OCI-LY3 (cell line): ENCODE results near the gene CPM.

Experiments
- H2AFZ ChIP-seq: fragments of 200-600, 300-600 bp; shearing (Covaris generic); 2 replicates; pipeline ENCODE4 v1.6.0; 2014; ENCODE audit warnings: antibody characterized with exemption, low read depth, low read length
- H3K27ac ChIP-seq: fragments of 200-600, 300-600 bp; sonication (generic); 2 replicates; pipeline ENCODE4 v1.5.1; 2014; ENCODE audit warnings: mild to moderate bottlenecking, low read length, moderate library complexity, mixed read lengths
- H3K27me3 ChIP-seq: fragments of 200-600, 300-600 bp; sonication (generic); 2 replicates; pipeline ENCODE4 v1.6.1; 2014; ENCODE audit warnings: low read depth, low read length, mixed read lengths
- H3K36me3 ChIP-seq: fragments of 200-600, 300-600 bp; sonication (generic); replicated peaks from 2 replicates; pipeline ENCODE3; 2014; ENCODE audit warnings: low read depth, low read length, mixed read lengths
- H3K4me1 ChIP-seq: fragments of 300-600, 200-600 bp; sonication (generic); 2 replicates; pipeline ENCODE4 v1.6.1; 2014; ENCODE audit warnings: low read length, mixed read lengths
- H3K4me2 ChIP-seq: fragments of 200-600, 300-600 bp; sonication (generic); 2 replicates; pipeline ENCODE4 v1.6.1; 2014; ENCODE audit warnings: low read length, mixed read lengths
- H3K4me3 ChIP-seq: fragments of 300-600, 200-600 bp; sonication (generic); 2 replicates; pipeline ENCODE4 v1.5.1; 2014; ENCODE audit warnings: antibody characterized with exemption, mild to moderate bottlenecking, low read length, moderate library complexity
- H3K79me2 ChIP-seq: fragments of 300-600, 200-600 bp; shearing (Covaris generic); 2 replicates; pipeline ENCODE4 v1.6.1; 2014; ENCODE audit warnings: mild to moderate bottlenecking, low read length, mixed read lengths
- H3K9ac ChIP-seq: fragments of 300-600, 200-600 bp; shearing (Covaris generic); 2 replicates; pipeline ENCODE4 v1.6.0; 2014; ENCODE audit warnings: mild to moderate bottlenecking, low read length, moderate library complexity
- H3K9me3 ChIP-seq: fragments of 200-600, 300-600 bp; shearing (Covaris generic); 2 replicates; pipeline ENCODE4 v1.6.1; 2014; ENCODE audit warnings: low read length, mixed read lengths; ENCODE audit not compliant: insufficient read depth
- H4K20me1 ChIP-seq: fragments of 200-600, 300-600 bp; sonication (generic); 2 replicates; pipeline ENCODE4 v1.6.1; 2016; ENCODE audit warnings: low read length, mixed read lengths; ENCODE audit not compliant: insufficient read depth
- EZH2phosphoT487 ChIP-seq: fragments of 200-600 bp; shearing (Covaris generic); IDR thresholded peaks from 2 replicates; pipeline ENCODE4 v1.6.1; 2018; ENCODE audit warnings: antibody characterized with exemption, mixed run types, low read depth
- TF ChIP-seq, protein P1 (sequence below): fragments of 200-600, 300-600 bp; sonication (generic); IDR thresholded peaks from 2 replicates; pipeline ENCODE4 v1.5.1; 2014; ENCODE audit warnings: antibody characterized with exemption, low read length, low read depth

The CPM gene

DNA sequence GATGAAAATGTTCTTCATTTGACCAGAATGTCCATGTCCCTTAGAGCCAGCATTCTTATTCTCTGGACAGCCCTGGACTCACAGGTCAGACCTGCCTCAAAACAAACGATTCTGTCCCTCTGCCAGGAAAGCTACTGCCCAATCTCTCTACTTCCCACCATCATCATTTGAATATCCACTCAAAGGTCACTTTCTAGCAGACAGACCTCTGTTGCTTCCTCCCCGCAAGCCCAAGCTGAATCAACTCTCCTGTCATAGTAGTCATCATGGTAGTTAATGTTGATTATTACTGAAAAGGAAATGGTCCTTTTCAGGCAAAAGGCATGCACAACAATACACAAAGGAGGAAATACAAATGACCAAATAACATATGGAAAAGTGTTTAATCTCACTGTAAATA, 39.6 kb upstream of the CPM start:
- H3K9ac ChIP-seq = no peak overlapping the region
- no peaks in the 10 kb centered on the region for H3K9me3 ChIP-seq
- TF ChIP-seq EZH2phosphoT487 = no peak
- TF ChIP-seq, protein P1, sequence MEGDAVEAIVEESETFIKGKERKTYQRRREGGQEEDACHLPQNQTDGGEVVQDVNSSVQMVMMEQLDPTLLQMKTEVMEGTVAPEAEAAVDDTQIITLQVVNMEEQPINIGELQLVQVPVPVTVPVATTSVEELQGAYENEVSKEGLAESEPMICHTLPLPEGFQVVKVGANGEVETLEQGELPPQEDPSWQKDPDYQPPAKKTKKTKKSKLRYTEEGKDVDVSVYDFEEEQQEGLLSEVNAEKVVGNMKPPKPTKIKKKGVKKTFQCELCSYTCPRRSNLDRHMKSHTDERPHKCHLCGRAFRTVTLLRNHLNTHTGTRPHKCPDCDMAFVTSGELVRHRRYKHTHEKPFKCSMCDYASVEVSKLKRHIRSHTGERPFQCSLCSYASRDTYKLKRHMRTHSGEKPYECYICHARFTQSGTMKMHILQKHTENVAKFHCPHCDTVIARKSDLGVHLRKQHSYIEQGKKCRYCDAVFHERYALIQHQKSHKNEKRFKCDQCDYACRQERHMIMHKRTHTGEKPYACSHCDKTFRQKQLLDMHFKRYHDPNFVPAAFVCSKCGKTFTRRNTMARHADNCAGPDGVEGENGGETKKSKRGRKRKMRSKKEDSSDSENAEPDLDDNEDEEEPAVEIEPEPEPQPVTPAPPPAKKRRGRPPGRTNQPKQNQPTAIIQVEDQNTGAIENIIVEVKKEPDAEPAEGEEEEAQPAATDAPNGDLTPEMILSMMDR = no peak
- no peaks in the 10 kb centered on the region for H3K79me2 ChIP-seq
- no peak overlapping the region for H3K4me3 ChIP-seq
- H3K27me3 ChIP-seq = no peaks in the 10 kb centered on the region
- H2AFZ ChIP-seq = 0 out of 2 replicates have a peak overlapping the region, but pooled peaks have one; percentile 20
- no peaks in the 10 kb centered on the region for H4K20me1 ChIP-seq
- H3K4me1 ChIP-seq = peaks cover 15% of the 10 kb centered on the region
- H3K36me3 ChIP-seq = no peaks in the 10 kb centered on the region
- no peak overlapping the region for H3K27ac ChIP-seq
- H3K4me2 ChIP-seq = no peak overlapping the region

DNA sequence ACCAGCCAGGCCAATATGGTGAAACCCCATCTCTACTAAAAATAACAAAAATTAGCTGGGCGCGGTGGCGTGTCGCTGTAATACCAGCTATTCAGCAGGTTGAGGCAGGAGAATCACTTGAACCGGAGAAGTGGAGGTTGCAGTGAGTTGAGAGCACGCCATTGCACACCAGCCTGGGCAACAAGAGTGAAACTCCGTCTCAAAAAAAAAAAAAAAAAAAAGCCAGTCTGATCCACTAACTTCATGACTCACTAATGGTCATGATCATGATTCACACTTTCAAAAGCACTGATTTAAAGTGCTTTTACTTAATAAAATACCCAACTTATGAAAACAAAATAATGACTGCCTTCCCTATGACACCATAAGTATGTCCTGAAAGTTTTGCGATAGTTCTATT, 38.4 kb upstream of the CPM start:
- Histone ChIP-seq H2AFZ (no peak overlapping the region), H3K27ac (no peak overlapping the region), H3K27me3 (no peaks in the 10 kb centered on the region), H3K9ac (no peak overlapping the region), H3K9me3 (no peaks in the 10 kb centered on the region), H3K79me2 (no peaks in the 10 kb centered on the region), H3K4me2 (no peak overlapping the region), H3K4me1 (peaks cover 27% of the 10 kb centered on the region), H4K20me1 (no peaks in the 10 kb centered on the region), H3K4me3 (no peak overlapping the region), H3K36me3 (no peaks in the 10 kb centered on the region)
- no peak for TF ChIP-seq EZH2phosphoT487
- TF ChIP-seq, protein P1 = no peak

DNA sequence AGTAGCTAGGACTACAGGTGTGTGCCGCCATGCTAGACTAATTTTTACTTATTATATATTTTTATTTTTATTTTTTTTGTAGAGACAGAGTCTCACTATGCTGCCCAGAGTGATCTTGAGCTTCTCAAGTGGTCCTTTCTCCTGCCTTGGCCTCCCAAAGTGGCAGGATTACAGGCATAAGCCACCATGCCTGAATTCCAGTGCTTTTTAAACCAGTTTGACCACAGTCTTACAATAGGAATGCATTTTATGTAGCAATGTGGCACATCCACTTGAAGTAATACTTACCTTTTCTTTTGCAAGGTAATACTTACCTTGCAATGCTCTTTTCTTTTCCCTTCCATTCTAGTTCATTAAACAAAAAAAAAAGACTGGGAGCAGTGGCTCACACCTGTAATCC, 38.0 kb upstream of the CPM start:
- Histone ChIP-seq H2AFZ (no peak overlapping the region), H3K9me3 (no peaks in the 10 kb centered on the region), H4K20me1 (no peaks in the 10 kb centered on the region), H3K36me3 (no peaks in the 10 kb centered on the region), H3K9ac (no peak overlapping the region), H3K27ac (no peak overlapping the region), H3K4me2 (no peak overlapping the region), H3K27me3 (no peaks in the 10 kb centered on the region), H3K4me1 (peaks cover 31% of the 10 kb centered on the region), H3K4me3 (no peak overlapping the region), H3K79me2 (no peaks in the 10 kb centered on the region)
- TF ChIP-seq, protein P1 = no peak
- no peak for TF ChIP-seq EZH2phosphoT487

DNA sequence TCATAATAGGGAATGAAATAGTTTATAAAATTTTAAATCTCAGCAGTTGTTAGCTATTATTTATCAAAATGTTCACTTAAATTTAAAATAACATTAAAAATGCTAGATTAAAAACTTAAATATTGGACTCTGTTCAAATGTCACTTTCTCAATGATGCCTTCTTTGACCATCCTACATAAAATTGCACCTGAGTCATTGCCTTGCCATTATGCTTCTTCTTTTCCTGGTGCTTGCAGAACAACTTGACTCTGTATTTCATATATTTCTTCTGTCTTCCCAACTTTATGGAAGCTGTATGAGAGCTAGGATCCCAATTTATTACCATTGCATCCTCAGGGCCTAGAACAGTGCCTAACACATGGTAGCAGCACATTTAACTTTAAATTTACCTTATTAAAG, 37.3 kb upstream of the CPM start:
- H3K4me2 ChIP-seq = no peak overlapping the region
- H2AFZ ChIP-seq = no peak overlapping the region
- no peaks in the 10 kb centered on the region for H3K79me2 ChIP-seq
- no peak overlapping the region for H3K4me3 ChIP-seq
- H3K36me3 ChIP-seq = no peaks in the 10 kb centered on the region
- H3K4me1 ChIP-seq = peaks cover 32% of the 10 kb centered on the region
- H3K9ac ChIP-seq = no peak overlapping the region
- no peaks in the 10 kb centered on the region for H3K27me3 ChIP-seq
- no peak overlapping the region for H3K27ac ChIP-seq
- TF ChIP-seq, protein P1 = no peak
- no peak for TF ChIP-seq EZH2phosphoT487
- H3K9me3 ChIP-seq = no peaks in the 10 kb centered on the region
- no peaks in the 10 kb centered on the region for H4K20me1 ChIP-seq
